Embryonic facial prominence (tissue), 1 donor: ENCODE data around the gene TMCC3.
"Not testable (repeated sequence)": the region's sequence is repeated elsewhere in the genome, so short reads cannot be mapped to it uniquely, and the experiment has no call there.

Source experiments
- DNase-seq: peaks from one replicate; pipeline ENCODE4 v3.0.0-alpha.2; 2016; ENCODE audit errors: extremely low spot score

Gene TMCC3

GRCh38 chr12:94634717-94635116 is 15.6 kb downstream of the TMCC3 start:
- DNase-seq: no peak

- DNase-seq: no peak
Measured at GRCh38 chr12:94633401-94633800, 17.0 kb downstream of the TMCC3 start.

- no peak for DNase-seq
Measured at GRCh38 chr12:94631058-94631457, 19.3 kb downstream of the TMCC3 start.

- DNase-seq: no peak
Measured at GRCh38 chr12:94628819-94629472, 21.4 kb downstream of the TMCC3 start.

GRCh38 chr12:94628369-94628768 is 22.0 kb downstream of the TMCC3 start:
- no peak for DNase-seq

- no peak for DNase-seq
Measured at GRCh38 chr12:94625531-94625930, 24.8 kb downstream of the TMCC3 start.

GRCh38 chr12:94623161-94623920 is 27.0 kb downstream of the TMCC3 start:
- no peak for DNase-seq

GRCh38 chr12:94622475-94622874 is 27.9 kb downstream of the TMCC3 start:
- no peak for DNase-seq

GRCh38 chr12:94621662-94622359 is 28.5 kb downstream of the TMCC3 start:
- DNase-seq: no peak

- no peak for DNase-seq
Measured at GRCh38 chr12:94620621-94621020, 29.7 kb downstream of the TMCC3 start.

- no peak for DNase-seq
Measured at GRCh38 chr12:94618995-94619695, 31.2 kb downstream of the TMCC3 start.

GRCh38 chr12:94617101-94617500 is 33.3 kb downstream of the TMCC3 start:
- no peak for DNase-seq

GRCh38 chr12:94616203-94616729 is 34.1 kb downstream of the TMCC3 start:
- DNase-seq: no peak

GRCh38 chr12:94615260-94616181 is 34.8 kb downstream of the TMCC3 start:
- no peak for DNase-seq

- DNase-seq: no peak
Measured at GRCh38 chr12:94614288-94614721, 36.1 kb downstream of the TMCC3 start.

GRCh38 chr12:94609917-94610443 is 40.4 kb downstream of the TMCC3 start:
- DNase-seq: no peak

GRCh38 chr12:94606810-94607209 is 43.5 kb downstream of the TMCC3 start:
- DNase-seq: not testable (repeated sequence)

- DNase-seq: no peak
Measured at GRCh38 chr12:94604366-94604698, 46.0 kb downstream of the TMCC3 start.

- no peak for DNase-seq
Measured at GRCh38 chr12:94603434-94604365, 46.7 kb downstream of the TMCC3 start.

- no peak for DNase-seq
Measured at GRCh38 chr12:94602024-94602423, 48.3 kb downstream of the TMCC3 start.
